Coronary artery (tissue), 2 donors: ENCODE data around the gene C1QL4.

ENCODE experiments used
- DNase-seq: peaks from one replicate; pipeline ENCODE4 v3.0.0-alpha.2; 2017; ENCODE audit warnings: low spot score
- H3K27ac ChIP-seq, 2 donors: fragments of 200-600 bp; sonication (generic); one replicate each; pipeline ENCODE4 v1.5.1; 2016 to 2019
- H3K4me3 ChIP-seq: fragments of 200-600 bp; sonication (generic); 2 replicates; pipeline ENCODE4 v1.5.1; 2016; ENCODE audit warnings: mild to moderate bottlenecking, moderate library complexity
- CTCF ChIP-seq: fragments of 200-600 bp; sonication (generic); IDR thresholded peaks from one replicate; pipeline ENCODE4 v1.5.1; 2019; ENCODE audit warnings: antibody characterized with exemption

Gene C1QL4

GRCh38 chr12:49293056-49293956, 43.7 kb downstream of the C1QL4 start:
- H3K27ac ChIP-seq, result peak overlapping the region; percentile 47 to 71
- no peak for DNase-seq
- H3K4me3 ChIP-seq, result peak overlapping the region; percentile 61
- TF ChIP-seq CTCF, result no peak

DNA sequence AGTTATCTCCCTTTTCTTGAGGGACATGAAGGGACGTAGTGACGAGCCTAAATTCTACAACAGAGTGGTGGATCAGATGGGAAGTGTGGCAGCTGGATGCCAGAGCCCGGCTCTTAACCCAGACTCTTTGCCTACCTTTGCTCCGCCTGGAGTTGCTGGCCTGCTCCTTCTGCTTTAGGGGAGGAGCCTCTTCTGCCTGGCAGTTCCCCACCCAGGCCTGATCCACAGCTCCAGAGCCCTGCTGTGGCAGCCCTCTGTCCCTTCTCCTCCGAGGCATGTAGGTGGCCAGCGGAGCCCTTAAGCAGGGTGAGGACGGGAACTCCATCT, 44.3 kb downstream of the C1QL4 start:
- TF ChIP-seq CTCF, result no peak
- H3K27ac ChIP-seq, result peak overlapping the region; percentile 47 to 71
- no peak for DNase-seq
- H3K4me3 ChIP-seq, result peak overlapping the region; percentile 61

GRCh38 chr12:49288922-49289555, 47.9 kb downstream of the C1QL4 start:
- no peak overlapping the region for H3K27ac ChIP-seq
- H3K4me3 ChIP-seq, result no peak overlapping the region
- no peak for DNase-seq
- no peak for TF ChIP-seq CTCF

DNA sequence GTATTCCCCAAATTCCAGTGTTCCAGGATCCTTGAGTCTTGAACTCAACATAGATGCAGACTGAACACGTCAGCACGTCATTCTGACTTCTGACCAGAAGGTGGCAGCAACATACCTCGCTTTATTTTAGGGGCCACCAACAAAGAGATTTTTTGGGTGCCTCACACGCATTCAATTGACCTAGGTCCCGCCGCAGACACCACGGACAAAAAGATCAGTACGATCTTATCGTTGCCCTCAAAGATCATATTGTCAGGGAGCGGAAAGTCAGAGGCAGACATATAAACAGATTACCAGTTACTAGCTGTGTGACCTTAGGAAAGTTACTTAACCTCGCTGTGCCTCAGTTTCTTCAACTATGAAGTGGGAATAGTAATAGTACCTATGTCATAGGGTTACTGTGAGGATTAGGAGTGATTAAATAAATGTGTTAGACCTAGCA, 48.6 kb downstream of the C1QL4 start:
- peak; percentile 74 for TF ChIP-seq CTCF
- Histone ChIP-seq H3K4me3 (no peak overlapping the region), H3K27ac (no peak overlapping the region)
- DNase-seq, result no peak

DNA sequence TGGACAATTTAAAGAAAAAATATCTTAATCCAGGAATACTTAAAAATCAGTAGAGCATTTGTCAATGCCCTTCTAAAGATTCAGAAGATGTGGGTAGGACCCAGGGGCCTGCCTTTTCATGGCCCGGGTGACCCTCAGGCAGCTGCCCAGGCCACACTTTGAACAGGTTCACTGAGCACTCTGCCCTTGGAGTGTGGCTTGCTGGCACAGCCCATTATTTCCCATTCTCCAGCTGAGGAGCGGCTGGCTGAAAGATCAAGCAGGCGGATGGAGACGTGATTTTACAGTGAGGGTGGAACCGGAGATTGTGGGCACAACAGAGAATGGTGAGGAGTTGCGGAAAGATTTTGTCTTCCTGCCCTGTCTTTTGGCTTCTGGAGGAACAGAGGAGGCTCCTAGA, 49.1 kb downstream of the C1QL4 start:
- H3K4me3 ChIP-seq, result no peak overlapping the region
- TF ChIP-seq CTCF, result no peak
- DNase-seq, result no peak
- H3K27ac ChIP-seq, result no peak overlapping the region

- H3K27ac ChIP-seq, result no peak overlapping the region
- no peak for TF ChIP-seq CTCF
- no peak overlapping the region for H3K4me3 ChIP-seq
- no peak for DNase-seq
Observed at GRCh38 chr12:49284672-49285071, 52.3 kb downstream of the C1QL4 start.
